ENCODE data around the gene LMX1A.
A peak's percentile ranks its signal among the peaks of the same experiment; 100 is the strongest.

The LMX1A gene

DNA sequence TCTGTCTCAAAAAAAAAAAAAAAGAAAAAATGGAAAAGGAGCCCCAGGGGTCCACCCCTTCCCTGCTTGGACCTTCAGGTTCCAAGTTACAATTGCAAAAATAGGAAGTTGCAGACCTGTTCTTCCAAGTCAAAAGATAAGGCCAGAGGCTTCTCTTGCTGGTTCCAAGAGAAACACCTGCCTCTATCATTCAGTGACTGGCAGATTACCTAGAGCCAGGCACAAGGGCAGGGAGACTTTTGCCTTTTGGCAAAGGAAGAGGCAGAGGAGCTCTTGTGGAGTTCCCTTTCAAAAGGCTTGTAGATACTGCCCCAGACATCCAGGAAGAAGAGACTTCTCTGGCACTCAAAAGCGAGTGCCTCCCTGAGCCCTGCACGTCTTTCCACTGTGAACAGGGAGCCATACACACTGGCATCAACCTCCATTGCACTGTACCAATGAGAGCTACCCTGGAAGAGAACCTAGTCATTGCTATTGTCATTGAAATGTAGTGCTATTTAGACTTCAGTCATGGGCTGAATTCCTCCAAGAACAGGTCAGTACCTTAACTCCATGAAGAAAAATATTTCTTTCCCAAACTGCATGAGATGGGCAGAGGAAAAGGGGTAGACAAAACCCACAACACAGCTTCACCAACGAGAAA is 91.2 kb downstream of the LMX1A start:
- no peak for DNase-seq (ENCODE audit: low spot score)

DNA sequence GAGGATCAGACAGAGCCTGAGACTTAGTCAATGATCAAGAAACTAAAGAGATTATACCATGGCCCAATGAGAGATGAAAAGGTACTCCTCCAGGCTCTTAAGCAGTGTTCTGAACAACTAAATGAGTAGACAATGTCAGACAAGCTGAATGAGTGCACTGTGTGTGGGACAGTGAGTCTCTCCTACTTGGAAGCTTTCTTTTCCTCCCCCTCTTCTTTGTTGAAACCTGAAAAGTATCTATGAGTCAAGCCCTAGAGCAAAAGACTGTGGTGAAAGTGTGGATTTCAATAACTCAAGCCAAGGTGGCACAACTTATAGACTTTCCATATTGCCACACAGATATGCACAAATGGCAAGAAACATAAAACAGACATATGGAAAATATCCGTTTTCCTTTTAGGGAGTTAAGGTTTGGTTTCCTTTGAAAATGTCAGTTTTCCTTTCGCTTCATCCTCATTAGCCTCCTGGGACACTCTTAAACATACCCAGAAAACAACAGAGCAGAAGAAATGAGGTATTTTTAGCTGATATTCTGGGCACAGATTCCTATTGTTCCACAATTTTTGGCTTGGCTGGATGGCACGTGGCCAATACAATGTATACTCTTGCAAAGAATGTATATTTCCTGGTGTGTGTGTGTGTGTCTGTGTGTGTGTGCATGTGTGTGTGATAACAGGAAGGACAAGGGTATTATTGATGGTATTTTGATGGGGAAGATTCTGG is 96.6 kb downstream of the LMX1A start:
- DNase-seq (ENCODE audit: low spot score), result no peak

DNA sequence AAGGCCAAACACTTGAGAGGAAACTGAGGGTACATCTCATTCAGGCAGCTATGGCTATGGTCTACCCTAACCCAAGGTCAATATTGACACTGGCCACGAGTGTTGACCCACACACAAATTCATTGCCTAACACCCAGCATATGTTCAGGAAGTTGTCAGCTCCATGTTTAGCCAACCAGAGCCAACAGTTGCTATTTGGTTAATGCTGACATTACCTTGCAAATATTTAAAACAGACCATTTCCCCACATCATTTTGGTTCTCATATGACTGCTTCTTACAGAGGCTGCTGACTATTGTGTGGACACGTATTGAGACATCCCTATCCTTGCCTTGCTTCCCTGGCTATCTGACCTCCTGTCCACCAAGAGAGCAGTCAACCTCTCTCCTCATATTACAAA is 97.3 kb downstream of the LMX1A start:
- DNase-seq (ENCODE audit: low spot score), result no peak

DNA sequence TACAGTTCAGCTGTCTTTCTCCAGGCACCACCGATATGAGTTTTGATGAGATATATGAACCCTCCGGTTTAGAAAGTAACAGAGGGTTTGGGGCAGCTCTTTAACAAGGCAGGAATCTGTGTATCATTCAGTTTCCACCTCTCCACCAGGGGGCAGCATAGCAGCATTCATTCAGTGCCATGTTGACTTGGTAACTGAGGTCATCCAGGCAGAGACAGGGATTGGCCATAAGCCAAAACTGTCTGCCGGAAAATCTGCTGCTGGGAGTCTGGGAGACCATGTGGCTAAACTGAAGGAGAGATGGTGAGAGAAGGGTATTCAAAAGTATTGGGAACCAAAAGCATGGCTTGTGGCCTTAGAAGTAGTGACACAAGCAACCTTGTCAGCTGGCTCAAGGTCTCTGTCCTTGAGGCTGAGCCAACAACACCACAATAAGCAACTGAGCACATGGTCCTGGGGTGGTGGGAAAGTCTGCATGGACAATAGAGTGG is 98.5 kb downstream of the LMX1A start:
- peak; percentile 77 for DNase-seq (ENCODE audit: low spot score)

DNA sequence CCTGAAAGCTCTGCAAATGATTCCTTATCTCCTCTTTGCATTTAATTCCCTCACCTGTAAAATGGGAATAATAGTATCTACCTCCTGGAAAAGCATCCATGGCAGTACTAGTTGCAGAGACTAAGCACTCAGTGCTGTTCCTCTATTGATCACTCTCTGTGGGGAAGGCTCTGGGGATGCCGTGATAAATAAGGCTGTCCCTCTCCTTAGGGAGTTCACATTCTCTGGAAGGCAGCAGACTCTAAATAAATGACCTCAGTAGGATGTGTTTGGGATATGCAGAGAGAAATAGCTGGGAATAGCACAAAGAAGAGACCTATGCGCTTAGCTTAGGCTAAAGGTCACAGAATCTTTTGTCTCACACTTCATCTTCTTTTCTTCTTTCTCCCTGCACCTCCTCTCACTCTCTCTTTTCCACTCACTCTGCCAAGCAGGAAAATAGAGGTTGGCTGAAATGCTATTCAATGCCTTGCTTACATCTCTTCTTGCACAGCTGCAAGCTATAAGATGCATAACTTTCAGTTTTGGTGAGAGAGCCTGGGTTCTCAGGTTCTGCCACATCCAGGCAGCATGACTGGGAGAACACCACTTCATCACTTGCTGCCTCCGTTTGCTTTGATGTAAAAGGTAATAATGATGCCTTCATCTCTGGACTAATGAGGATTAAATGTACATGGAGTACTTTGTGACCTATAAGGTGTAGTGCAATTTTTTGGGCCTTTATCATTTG is 101.5 kb downstream of the LMX1A start:
- DNase-seq (ENCODE audit: low spot score), result no peak

DNA sequence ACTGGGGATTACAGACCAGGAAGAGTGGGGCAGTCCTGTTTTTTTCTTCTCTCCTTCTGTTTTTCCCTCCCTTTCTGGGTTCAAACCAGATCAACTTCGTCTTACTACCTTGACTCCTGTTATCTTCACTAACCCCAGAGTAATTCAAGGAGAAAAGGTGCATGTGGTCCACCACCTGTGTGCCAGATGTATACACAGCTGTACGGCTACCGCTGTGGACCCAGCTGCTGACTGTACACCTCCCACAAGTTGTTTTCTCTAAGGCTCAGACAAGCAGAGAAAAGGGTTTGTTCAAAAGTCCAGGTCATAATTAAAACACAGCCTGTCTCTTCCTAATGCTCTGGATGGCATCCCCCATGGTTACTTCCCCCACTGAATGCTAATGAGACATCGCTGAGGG is 102.1 kb downstream of the LMX1A start:
- DNase-seq (ENCODE audit: low spot score), result no peak

DNA sequence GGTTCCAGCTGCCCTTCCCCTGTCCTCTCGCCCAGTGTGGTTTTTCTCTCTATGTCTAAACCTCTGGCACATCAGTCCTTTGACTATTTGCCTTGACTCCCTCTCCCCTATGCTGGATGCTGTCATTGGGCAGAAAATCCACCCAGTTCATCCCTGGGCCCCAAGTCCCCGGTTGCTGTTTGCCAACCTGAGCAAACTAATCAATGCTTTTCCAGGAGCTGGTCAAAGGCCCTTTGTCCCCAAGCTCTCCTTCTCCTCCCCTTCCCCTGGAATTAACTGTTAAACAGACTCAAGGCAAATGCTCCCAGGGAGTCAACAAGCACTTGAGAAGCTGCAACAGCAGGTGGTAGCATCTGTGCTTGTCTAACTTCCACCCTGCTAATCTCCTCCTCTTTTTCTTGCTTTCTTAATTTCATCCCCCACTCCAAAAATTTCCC is 102.7 kb downstream of the LMX1A start:
- no peak for DNase-seq (ENCODE audit: low spot score)

DNA sequence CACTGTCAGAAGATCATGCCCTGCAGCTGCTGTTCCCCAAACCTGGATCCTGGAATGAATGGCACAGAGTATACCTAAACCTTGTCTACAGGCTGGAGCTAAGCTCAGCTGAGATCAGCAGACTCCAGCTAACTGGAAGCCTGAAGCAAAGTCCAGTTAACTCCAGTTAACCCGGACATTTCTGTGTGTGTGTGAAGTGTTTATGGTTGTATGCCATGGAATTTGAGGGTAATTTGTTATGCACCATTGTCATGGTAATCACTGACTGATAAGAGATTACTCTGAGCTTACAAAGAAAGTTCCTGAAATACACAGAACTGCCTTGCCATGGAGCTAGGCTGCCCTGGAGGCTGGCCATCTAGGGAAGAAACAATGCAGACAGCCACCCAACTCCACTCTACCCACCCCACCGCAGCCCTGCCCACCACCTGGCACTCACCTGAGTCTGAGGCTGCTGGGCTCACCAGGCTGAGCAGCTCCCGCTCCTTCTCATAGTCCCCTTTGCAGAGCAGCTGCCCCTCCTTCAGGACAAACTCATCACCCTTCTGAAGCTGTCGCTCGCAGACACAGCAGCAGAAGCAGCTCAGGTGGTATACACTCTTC is 107.4 kb downstream of the LMX1A start:
- no peak for DNase-seq (ENCODE audit: low spot score)

DNA sequence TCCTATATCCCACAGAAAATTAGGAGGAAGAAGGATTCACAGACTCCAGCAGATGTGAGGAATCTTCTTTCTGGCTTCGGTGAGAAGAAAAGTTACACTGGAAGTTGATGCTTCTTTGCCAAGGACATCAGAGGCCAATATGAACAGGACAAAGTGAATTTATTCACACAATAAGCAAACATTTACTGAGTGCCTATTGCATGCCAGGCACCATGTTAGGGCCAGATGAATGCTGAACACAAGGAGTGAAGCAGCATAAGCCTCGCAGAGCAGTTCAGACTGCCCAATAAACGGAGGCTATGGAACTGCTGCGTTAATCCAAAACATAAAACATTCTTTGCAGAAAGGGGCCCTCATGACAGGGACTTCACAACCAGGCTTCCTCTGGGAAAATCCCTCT is 114.6 kb downstream of the LMX1A start:
- no peak for DNase-seq (ENCODE audit: low spot score)

DNA sequence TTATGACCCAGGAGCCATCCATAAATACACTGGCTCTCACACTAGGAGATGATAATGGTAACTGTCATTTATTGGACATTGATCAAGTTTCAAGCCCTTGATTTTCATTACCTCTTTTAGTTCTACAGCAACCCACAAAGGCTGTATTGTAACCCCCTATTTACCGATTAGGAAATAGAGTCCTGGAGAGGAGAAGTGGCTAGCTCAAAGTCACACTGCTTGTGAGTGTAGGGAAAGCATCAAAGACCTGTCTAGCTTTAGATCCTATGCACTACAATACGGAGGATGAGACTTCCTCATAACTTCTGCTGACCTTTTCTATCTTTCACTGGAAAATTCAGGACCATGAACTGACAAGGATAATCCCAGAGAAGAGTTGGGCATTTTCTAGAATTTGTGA is 115.2 kb downstream of the LMX1A start:
- no peak for DNase-seq (ENCODE audit: low spot score)

DNA sequence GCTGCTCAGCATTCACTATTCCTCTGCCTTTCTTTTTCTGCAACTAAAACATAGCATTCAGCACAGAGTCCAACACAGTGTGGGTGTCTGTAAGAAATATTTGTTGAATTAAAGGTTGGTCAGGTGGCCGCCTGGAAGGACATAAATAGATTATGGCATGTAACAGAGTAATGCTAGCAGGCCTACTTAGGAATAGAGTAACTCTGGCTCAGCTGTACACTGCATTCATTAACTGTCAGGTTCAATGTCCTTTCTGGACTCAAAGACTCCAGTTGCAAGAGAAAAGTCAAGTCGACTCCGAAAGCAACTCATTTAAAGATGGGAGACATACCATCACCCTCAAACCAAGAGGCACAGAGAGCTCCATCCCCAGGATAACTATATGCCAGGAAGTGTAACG is 116.0 kb downstream of the LMX1A start:
- DNase-seq (ENCODE audit: low spot score), result no peak

DNA sequence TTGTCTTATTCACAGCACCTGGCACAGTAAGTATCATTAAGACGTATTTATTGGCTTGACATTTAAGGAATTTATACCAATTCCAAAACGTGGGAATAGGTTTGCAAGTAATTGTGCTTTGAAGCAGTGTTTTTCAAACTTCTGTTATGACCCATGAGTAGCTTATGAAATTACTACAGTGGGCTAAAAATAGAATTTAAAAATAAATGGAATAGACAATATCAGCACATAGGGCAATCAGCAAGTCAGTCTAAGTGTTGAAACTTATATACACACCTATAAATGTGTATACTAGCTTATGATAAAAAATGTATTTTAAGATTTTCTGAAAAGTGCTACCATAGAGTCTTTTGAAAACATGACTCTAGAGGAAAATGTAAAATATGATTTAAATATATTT is 116.6 kb downstream of the LMX1A start:
- DNase-seq (ENCODE audit: low spot score), result no peak

DNA sequence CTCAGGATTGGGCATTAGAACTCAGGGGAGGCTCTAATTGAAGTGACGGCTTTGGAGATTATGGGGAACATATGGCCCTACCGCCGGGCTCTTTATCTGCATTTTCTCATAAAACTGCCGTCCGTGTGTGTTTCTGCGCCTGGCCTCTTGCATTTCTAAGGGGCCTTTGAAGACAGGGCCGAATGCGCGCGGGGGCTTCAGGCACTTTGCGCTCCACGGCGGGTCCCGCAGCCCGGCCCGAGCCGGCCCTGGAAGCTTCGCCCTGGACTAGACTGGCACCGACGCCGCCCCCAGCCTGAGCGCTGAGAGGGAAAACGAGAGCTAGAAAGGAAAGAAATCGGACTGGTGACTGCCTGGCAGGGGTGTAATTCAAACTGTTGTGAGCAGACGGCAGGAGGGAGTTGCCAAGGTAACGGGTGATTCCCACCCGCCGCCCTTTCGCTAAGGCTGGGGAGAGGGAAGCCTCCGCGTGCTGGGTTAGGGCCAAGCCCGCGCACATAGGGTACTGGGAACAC is 120.7 kb downstream of the LMX1A start:
- DNase-seq (ENCODE audit: low spot score), result no peak

DNA sequence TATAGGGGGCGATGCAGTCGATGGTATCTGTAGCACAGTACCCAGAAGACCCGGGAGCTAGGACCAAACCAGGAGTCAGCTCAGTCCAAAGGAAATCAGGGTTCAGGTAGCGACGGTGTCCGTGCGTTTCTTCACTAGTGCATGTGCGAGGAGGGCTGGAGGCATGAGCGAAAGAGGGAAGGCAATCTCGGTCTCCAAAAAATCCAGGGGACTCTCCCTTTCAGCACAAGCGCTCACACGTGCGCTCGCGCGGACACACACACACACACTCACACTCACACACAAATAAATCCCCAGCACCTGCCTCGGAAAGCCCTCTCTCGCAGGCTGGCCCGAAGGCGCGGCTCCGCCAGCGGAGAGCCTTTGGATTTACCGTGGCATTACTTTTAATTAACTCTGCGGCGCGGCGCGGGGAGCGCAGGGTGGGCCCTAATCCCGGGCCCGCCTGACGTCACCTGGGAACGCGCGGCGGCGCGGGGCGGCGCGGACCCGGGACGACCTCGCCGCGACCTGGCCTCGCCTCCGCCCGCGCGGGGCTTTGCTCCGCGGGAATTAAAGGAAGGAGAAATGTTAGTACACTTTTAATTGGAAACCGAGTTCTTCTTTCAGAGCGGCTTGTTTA is 121.2 kb downstream of the LMX1A start:
- DNase-seq (ENCODE audit: low spot score), result no peak

DNA sequence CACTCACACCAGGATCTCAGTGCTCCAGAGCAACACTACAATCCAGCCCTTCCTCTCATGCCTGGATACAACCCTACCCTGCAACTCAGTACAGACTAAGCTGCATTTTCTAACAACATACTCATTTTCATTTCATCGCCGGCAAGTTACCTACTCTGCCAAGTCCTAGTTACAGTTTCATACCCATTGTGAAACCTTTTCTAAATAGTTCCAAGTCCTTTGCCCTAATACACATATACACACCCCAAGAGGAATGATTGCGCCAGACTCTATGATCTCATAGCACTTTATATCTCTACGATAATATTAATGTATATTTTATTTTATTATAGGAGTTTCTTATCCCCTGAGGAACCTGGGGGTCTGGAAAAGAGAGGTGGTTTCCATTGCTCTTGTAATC is 122.4 kb downstream of the LMX1A start:
- DNase-seq (ENCODE audit: low spot score), result no peak

DNA sequence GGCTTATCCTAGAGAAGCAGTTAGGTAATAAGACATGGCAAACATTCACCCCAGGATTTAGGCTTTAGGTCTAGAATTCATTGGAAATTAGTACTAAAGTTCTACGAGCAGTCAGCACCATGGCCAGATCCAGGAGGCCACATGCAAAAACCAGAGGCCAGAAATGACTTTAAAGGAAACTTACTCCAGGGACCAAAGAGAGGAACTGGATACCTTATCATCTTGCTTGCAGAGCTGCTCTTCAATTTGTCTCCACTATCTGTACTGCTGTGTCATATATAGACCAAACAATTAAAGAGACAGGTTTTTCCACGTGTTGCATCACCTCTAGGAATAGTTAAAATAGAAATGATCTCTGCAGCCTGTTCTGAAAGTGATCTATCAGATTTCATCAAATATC is 127.8 kb downstream of the LMX1A start:
- DNase-seq (ENCODE audit: low spot score), result no peak

DNA sequence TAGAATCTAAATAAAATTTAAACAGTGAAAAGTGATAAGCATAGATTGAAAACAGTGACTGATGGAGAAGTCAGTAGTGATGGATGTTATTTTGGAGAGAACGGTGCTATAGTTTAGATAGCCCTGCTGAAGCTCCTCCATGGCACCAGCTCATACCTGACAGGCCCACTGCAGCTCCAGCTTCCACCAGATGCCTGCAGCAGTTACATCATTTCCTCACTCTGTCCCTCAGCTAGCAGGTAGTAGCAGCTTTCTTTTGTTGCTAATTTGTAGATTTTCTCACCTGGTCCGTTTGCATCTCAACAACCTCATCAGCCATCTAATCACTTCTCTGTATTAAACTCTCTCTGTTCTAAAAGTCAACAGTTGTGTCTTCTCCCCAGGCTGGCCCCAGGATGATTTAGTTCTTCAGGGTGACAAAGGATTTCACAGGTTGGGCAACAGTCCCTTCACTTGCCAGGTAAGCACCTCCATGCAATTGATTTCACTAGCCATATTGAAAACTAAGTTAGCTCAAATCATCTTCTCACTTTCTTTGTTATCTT is 128.3 kb downstream of the LMX1A start:
- no peak for DNase-seq (ENCODE audit: low spot score)

DNA sequence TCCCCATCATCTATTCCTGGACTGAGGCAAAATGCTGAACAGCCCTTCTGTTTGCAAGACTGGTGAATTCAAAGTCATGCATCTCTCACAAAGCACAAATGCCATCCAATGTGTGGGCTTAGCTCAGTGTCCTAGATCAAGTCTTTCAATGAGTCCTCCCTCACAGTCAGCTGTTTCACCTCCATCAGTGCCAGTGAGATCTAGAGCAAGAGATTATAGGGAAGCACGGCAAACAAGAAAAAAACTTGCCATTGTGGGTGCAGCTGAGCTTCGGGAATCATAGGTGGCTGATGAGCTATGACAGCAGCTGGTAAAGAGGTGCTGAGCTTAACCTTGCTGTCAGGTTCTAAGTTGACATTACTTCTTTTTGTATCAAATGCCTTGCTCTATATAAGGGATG is 130.2 kb downstream of the LMX1A start:
- no peak for DNase-seq (ENCODE audit: low spot score)

DNA sequence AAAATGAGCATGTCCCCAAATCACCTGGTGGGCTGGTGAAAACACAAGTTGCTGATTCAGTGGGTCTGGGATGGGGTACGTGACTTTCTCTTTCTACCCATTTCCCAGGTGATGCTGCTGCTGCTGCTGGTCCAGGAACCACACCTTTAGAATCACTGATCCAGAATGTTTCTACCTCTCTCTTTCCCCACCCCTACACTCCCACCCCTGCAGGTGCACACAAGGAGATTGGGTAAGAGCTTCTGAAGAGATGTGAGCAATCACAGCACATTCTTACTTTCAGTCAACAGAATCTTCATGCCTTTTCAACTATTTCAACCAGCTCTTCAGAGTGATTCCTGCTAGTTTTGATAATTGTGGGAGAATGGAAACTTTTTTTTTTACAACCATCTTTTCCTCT is 130.9 kb downstream of the LMX1A start:
- no peak for DNase-seq (ENCODE audit: low spot score)

DNA sequence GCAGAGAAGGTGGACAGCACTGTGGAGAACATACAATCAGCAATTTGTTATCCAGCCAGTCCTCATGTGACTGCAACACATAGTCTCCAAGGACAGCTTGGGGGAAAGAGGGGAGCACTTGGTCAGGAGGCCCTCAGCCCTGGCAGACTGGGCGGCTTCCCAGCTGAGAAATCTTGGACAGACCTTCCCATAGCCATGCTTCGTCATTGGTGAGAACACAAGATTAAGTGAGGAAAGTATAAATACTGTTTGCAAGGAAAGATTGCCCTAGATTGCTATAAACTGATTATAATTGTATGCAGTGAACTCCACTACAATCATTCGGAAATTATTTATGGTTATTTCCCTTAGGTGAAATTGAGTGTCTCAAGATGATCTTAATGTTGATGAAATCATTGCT is 131.5 kb downstream of the LMX1A start:
- DNase-seq (ENCODE audit: low spot score), result no peak

DNA sequence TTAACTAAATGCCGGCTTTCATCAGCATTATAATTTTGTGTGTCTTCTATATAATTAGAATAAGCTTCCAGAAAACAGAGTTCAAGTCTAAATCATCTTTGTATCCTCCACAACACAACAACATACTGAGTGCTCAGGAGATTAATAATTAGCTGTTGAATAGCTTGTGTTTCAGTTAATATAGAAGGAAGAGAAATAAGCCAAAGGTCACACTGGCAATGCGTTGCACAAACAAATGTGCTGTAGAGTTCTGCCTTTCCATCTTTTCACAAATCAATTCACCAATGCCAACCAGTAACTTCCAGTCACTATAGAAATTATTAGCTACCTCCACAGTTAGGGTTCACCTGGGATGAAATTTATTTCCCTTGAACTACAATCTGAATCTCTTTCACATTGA is 132.0 kb downstream of the LMX1A start:
- no peak for DNase-seq (ENCODE audit: low spot score)

DNA sequence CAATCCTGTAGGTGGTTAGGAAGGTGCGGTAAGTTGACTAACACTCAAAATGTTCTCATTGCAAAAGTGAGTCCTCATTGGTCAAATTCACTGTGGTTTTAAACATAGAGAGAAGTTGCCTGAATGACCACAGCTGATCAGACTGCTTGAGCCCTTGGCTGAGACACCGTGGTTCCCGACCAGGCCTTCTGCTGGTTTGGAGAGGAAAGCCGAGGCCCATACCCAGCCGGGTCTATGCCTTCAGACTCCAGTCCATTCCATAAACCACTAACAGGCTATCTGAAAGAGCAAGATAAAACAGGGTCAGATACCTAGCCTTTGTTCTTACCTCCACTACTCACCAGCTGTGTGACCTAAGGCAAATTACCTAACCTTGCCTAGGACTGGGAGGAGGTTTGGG is 133.9 kb downstream of the LMX1A start:
- no peak for DNase-seq (ENCODE audit: low spot score)
